ENCODE data around the gene RDX. TPM values are rescaled to one million over a fixed set of nuclear protein-coding genes. Genes with fewer than 3 reads are reported as not detected.
"Not testable (repeated sequence)": the region's sequence is repeated elsewhere in the genome, so short reads cannot be mapped to it uniquely, and the experiment has no call there.

The RDX gene
- total and polyA plus RNA-seq, 2 experiments from 2014 or later, result 45.2 to 226 TPM

- TF ChIP-seq REST (IDR thresholded peaks at IDR 0.05; ENCODE audit: unreplicated experiment) (no peak), JUNB (IDR thresholded peaks at IDR 0.05; ENCODE audit: unreplicated experiment) (no peak), ZNF114 (CRISPR knock-in tag; IDR thresholded peaks at IDR 0.05) (no peak), ETS1 (IDR thresholded peaks at IDR 0.05) (no peak)
Observed at GRCh38 chr11:110217223-110217877, 79.1 kb downstream of the RDX start (continued).

- peak overlapping the region; percentile 73; the same call in 1 of the 2 replicates for H3K4me2 ChIP-seq
- H3K36me3 Mint-ChIP-seq (ENCODE audit: low read depth); H4K20me1 ChIP-seq (replicated peaks; ENCODE audit: insufficient read depth); H3K4me1 ChIP-seq (ENCODE audit: insufficient read depth); H3K9me3 Mint-ChIP-seq; H3K36me3 ChIP-seq (ENCODE audit: insufficient read depth); H3K27ac Mint-ChIP-seq; H3K9me2 ChIP-seq (ENCODE audit: insufficient read depth); H3K27me3 ChIP-seq (ENCODE audit: insufficient read depth); DNase-seq (ENCODE audit: low spot score); H3F3A ChIP-seq (replicated peaks; ENCODE audit: low read depth); H3K27me3 Mint-ChIP-seq (ENCODE audit: insufficient read depth, low read depth, poor library complexity); ATAC-seq; H3K79me2 ChIP-seq (replicated peaks; ENCODE audit: insufficient read depth): not testable (repeated sequence)
- peak overlapping the region; percentile 67; the same call in 1 of the 2 replicates for H2AFZ ChIP-seq
- H3K27ac ChIP-seq (ENCODE audit: low read depth), result peak overlapping the region; percentile 59; the same call in 1 of the 2 replicates
- peak overlapping the region; percentile 55 for H3K4me3 ChIP-seq
- peaks cover 15% of the 10 kb centered on the region for H3K4me1 Mint-ChIP-seq
- peak overlapping the region; percentile 68; the same call in 2 of the 3 replicates for H3K4me3 Mint-ChIP-seq
Observed at GRCh38 chr11:110209313-110209694, 87.1 kb downstream of the RDX start.

GRCh38 chr11:110208678-110209312 is 87.6 kb downstream of the RDX start:
- Mint-ChIP-seq H3K4me3 (peak overlapping the region; percentile 68), H3K4me1 (peaks cover 15% of the 10 kb centered on the region), H3K27ac (peak overlapping the region; percentile 87; the same call in 1 of the 2 replicates)
- H3K4me2 ChIP-seq, result peak overlapping the region; percentile 73
- not testable (repeated sequence) for H3K79me2 ChIP-seq (replicated peaks; ENCODE audit: insufficient read depth); H3F3A ChIP-seq (replicated peaks; ENCODE audit: low read depth); H3K9me2 ChIP-seq (ENCODE audit: insufficient read depth); H3K27me3 Mint-ChIP-seq (ENCODE audit: insufficient read depth, low read depth, poor library complexity); H3K36me3 Mint-ChIP-seq (ENCODE audit: low read depth); H3K9me3 Mint-ChIP-seq; H4K20me1 ChIP-seq (replicated peaks; ENCODE audit: insufficient read depth); H3K27me3 ChIP-seq (ENCODE audit: insufficient read depth); H3K4me1 ChIP-seq (ENCODE audit: insufficient read depth); H3K36me3 ChIP-seq (ENCODE audit: insufficient read depth)
- peak overlapping the region; percentile 59; the same call in 1 of the 2 replicates for H3K27ac ChIP-seq (ENCODE audit: low read depth)
- peak overlapping the region; percentile 55 for H3K4me3 ChIP-seq
- ATAC-seq (peak; percentile 61), DNase-seq (ENCODE audit: low spot score) (peak; percentile 49)
- H2AFZ ChIP-seq, result peak overlapping the region; percentile 67; the same call in 1 of the 2 replicates
- TF ChIP-seq CTCF (conservative IDR thresholded peaks at IDR 0.05; ENCODE audit: low read depth in 2 of 2), result 0 out of 4 replicates have a peak, but pooled peaks of 1 of the 2 experiments have one; percentile 8

Measured in GM23338 (cell line).